GM18505 (cell line): ENCODE data around the gene LTBP4.
"Not testable (repeated sequence)": the region's sequence is repeated elsewhere in the genome, so short reads cannot be mapped to it uniquely, and the experiment has no call there.

Experiments used
- ATAC-seq: cut with Tn5 transposase; IDR thresholded peaks from one replicate; pipeline ENCODE4 v1.9.1; 2021; ENCODE audit not compliant: unreplicated experiment
- POLR2A ChIP-seq: IDR thresholded peaks from 4 replicates; pipeline ENCODE4 v1.6.1; 2011; ENCODE audit warnings: borderline replicate concordance; ENCODE audit not compliant: insufficient read depth, insufficient read length; ENCODE audit errors: extremely low read depth

LTBP4 gene

DNA sequence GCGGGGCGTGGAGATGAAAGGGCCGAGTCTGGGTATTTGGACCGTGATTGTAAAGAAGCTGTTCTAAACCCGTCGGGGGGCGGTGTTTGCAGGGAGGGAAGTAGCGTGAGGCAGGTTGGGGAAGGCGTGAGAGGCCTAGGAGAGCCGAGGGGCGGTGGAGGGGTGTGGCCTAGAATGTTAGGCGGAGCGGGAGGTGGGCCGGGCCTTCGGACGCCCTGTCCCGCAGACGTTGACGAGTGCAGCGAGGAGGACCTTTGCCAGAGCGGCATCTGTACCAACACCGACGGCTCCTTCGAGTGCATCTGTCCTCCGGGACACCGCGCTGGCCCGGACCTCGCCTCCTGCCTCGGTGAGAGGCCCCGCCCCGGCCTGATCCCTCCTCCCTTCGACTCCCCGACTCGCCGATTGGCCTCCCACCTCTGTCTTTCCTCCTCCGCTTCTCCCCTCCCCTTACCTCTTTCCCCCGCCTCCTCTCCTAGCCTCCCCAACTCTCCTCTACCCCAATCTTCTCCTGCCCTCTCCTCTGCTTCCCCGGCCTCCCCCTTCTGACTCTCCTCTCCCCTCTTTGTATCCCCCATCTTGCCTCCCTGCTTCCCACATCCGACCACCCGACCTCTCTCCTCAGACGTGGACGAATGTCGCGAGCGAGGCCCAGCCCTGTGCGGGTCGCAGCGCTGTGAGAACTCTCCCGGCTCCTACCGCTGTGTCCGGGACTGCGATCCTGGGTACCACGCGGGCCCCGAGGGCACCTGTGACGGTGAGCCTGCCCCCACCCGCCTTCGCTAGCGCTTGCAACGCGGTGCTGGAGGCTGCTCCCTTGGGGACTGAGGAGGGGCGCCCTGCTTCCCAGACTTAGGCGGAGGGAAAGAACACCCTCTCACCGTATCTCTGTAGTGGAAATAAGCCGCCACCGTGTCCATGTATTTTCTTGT is 12.8 kb downstream of the LTBP4 start:
- ATAC-seq: peak; percentile 43
- peak; percentile 40 for TF ChIP-seq POLR2A

- no peak for TF ChIP-seq POLR2A
- no peak for ATAC-seq
Measured at GRCh38 chr19:40614622-40615411, 13.6 kb downstream of the LTBP4 start.

DNA sequence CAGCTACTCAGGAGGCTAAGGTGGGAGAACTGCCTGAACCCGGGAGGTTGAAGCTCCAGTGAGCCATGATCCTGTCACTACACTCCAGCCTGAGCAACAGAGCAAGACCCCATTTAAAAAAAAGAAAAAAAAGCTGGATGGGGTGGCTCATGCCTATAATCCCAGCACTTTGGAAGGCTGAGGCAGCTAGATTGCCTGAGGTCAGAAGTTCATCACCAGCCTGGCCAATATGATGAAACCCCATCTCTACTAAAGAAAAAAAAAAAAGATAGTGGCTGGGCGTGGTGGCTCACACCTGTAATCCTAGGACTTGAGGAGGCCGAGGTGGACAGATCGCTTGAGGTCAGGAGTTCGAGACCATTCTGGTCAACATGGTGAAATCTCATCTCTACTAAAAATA is 15.0 kb downstream of the LTBP4 start:
- ATAC-seq: no peak
- TF ChIP-seq POLR2A: no peak

- ATAC-seq: no peak
- TF ChIP-seq POLR2A: no peak
Measured at GRCh38 chr19:40616941-40617340, 15.8 kb downstream of the LTBP4 start.

GRCh38 chr19:40617961-40618360 is 16.8 kb downstream of the LTBP4 start:
- ATAC-seq: no peak
- no peak for TF ChIP-seq POLR2A

- TF ChIP-seq POLR2A: no peak
- no peak for ATAC-seq
Measured at GRCh38 chr19:40619333-40620160, 18.4 kb downstream of the LTBP4 start.

DNA sequence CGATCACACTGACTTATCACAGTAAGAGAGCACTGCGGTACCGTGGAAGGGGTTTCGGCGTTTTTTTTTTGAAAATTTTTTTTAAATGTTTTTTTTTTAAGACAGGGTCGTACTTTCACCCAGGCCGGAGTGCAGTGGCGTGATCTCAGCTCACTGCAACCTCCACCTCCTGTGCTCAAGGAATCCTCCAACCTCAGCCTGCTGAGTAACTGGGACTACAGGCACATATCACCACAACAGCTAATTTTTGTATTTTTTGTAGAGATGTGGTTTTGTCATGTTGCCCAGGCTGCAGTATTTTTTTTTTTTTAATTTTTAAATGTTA is 19.0 kb downstream of the LTBP4 start:
- TF ChIP-seq POLR2A: no peak
- no peak for ATAC-seq

- no peak for ATAC-seq
- TF ChIP-seq POLR2A: no peak
Measured at GRCh38 chr19:40621283-40621682, 20.1 kb downstream of the LTBP4 start.

GRCh38 chr19:40621966-40622772 is 21.0 kb downstream of the LTBP4 start:
- no peak for TF ChIP-seq POLR2A
- no peak for ATAC-seq

DNA sequence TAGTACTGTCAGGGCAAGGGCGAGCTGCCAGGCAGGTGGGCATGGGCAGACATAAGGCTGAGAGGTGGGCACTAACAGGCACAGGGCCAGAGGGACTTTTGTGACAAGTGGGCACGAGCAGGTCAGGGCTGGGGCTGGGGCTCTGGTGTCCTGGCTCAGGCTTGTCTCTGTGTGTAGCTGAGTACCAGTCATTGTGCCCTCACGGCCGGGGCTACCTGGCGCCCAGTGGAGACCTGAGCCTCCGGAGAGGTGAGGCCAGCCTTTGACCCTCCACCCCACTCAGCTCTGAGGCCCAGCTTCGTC is 21.6 kb downstream of the LTBP4 start:
- TF ChIP-seq POLR2A: no peak

GRCh38 chr19:40623403-40624251 is 22.5 kb downstream of the LTBP4 start:
- ATAC-seq: no peak
- no peak for TF ChIP-seq POLR2A

More for the DNA sequence above, 21.6 kb downstream of the LTBP4 start:
- no peak for ATAC-seq

DNA sequence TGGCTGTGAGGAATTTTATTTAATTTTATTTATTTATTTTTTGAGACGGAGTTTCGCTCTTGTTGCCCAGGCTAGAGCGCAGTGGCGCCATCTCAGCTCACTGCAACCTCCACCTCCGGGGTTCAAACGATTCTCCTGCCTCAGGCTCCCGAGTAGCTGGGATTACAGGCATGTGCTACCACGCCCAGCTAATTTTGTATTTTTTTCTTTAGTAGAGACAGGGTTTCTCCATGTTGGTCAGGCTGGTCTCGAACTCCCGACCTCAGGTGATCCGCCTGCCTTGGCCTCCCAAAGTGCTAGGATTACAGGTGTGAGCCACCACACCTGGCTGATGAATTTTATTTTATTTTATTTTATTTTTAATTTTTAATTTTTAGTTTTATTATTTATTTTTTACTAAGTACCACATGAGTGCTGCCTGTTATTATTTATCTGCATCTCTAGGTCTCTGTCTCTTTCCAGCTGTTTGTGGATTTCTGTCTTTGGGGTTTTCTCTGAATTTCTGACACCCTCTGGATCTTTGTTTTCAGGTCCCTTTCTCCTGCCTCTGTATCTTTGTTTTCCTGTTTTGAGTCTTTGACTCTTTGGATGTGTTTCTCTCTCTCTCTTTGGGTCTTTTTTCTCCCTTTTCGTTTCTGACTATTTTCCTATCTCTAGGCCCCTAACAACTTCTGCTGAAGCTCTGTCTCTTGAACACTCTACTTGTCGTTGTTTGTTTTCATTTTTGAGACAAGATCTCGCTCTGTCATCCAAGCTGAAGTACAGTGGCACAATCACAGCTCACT is 23.4 kb downstream of the LTBP4 start:
- not testable (repeated sequence) for ATAC-seq
